ENCODE measurements around the gene ZNF536. TPM values are rescaled to one million over a fixed set of nuclear protein-coding genes. Genes with fewer than 3 reads are reported as not detected.

ZNF536 gene
- total RNA-seq, 1 experiment from 2014 or later = 0.35 TPM

- H3K36me3 Mint-ChIP-seq = no peaks in the 10 kb centered on the region
- H3K4me3 Mint-ChIP-seq = peak overlapping the region; percentile 63
- DNase-seq (ENCODE audit: low spot score) (no peak), ATAC-seq (0 out of 2 replicates have a peak, but pooled peaks have one; percentile 5)
- ChIA-PET POLR2A (no interaction called here), CTCF (interaction anchor here (1.0 kb wide), 1 partner anchor 290 kb away, joined by 3 read pairs; no protein-coding TSS in a partner anchor)
- H3K9me3 Mint-ChIP-seq = no peaks in the 10 kb centered on the region
- TF ChIP-seq SMAD3 (CRISPR knock-in tag; IDR thresholded peaks at IDR 0.05; ENCODE audit: borderline replicate concordance) = 0 out of 2 replicates have a peak, but pooled peaks have one; percentile 40
- 0 out of 2 replicates have a peak, but pooled peaks have one; percentile 63 for TF ChIP-seq ZBTB21 (CRISPR knock-in tag; IDR thresholded peaks at IDR 0.05; ENCODE audit: borderline replicate concordance)
- TF ChIP-seq ZNF512 (CRISPR knock-in tag; IDR thresholded peaks at IDR 0.05; ENCODE audit: borderline replicate concordance) = no peak
- no peak overlapping the region; the same call in 1 of the 2 replicates for H3K27ac Mint-ChIP-seq
- peaks cover 14% of the 10 kb centered on the region for H3K27me3 Mint-ChIP-seq (ENCODE audit: low read depth)
- H3K4me1 Mint-ChIP-seq = peaks cover 37% of the 10 kb centered on the region
These were observed 3.4 kb downstream of the ZNF536 start for GRCh38 chr19:30375553-30376031.

DNA sequence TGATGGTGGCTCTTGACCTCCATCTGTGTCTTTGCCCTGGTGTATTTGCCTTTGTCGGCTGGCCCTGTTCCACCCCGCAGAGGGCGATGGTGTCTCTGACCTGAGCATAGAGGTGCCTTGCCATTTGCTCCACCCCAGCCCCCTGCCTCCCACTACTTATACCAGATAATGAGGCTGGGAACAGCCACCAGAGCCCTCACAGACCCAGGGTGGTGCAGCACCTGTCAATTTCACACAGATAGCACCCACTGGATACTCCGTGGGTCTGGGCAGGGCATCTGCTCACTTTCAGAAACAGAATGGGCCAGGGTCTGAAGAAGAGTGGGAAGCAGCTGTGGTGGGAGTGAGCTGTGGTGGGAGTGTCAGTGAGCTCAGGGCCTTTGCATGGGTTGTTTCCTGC lies 4.1 kb downstream of the ZNF536 start:
- TF ChIP-seq MAX (CRISPR knock-in tag; IDR thresholded peaks at IDR 0.05) (no peak), NFYB (CRISPR knock-in tag; conservative IDR thresholded peaks at IDR 0.05; ENCODE audit: low read depth) (no peak), EMX1 (CRISPR knock-in tag; IDR thresholded peaks at IDR 0.05) (no peak), GABPB1 (CRISPR knock-in tag; IDR thresholded peaks at IDR 0.05) (no peak), TP53 (CRISPR knock-in tag; IDR thresholded peaks at IDR 0.05) (no peak), ZNF423 (CRISPR knock-in tag; IDR thresholded peaks at IDR 0.05) (no peak), KAT7 (CRISPR knock-in tag; IDR thresholded peaks at IDR 0.05; ENCODE audit: borderline replicate concordance) (no peak), JUN (CRISPR knock-in tag; IDR thresholded peaks at IDR 0.05) (no peak), ZNF263 (CRISPR knock-in tag; IDR thresholded peaks at IDR 0.05; ENCODE audit: low read depth) (no peak), MXD4 (CRISPR knock-in tag; IDR thresholded peaks at IDR 0.05; ENCODE audit: borderline replicate concordance) (no peak), ZMAT4 (CRISPR knock-in tag; IDR thresholded peaks at IDR 0.05) (no peak), HMGXB4 (CRISPR knock-in tag; IDR thresholded peaks at IDR 0.05) (no peak), SOX15 (CRISPR knock-in tag; IDR thresholded peaks at IDR 0.05) (no peak)
- TF ChIP-seq, protein P1, sequence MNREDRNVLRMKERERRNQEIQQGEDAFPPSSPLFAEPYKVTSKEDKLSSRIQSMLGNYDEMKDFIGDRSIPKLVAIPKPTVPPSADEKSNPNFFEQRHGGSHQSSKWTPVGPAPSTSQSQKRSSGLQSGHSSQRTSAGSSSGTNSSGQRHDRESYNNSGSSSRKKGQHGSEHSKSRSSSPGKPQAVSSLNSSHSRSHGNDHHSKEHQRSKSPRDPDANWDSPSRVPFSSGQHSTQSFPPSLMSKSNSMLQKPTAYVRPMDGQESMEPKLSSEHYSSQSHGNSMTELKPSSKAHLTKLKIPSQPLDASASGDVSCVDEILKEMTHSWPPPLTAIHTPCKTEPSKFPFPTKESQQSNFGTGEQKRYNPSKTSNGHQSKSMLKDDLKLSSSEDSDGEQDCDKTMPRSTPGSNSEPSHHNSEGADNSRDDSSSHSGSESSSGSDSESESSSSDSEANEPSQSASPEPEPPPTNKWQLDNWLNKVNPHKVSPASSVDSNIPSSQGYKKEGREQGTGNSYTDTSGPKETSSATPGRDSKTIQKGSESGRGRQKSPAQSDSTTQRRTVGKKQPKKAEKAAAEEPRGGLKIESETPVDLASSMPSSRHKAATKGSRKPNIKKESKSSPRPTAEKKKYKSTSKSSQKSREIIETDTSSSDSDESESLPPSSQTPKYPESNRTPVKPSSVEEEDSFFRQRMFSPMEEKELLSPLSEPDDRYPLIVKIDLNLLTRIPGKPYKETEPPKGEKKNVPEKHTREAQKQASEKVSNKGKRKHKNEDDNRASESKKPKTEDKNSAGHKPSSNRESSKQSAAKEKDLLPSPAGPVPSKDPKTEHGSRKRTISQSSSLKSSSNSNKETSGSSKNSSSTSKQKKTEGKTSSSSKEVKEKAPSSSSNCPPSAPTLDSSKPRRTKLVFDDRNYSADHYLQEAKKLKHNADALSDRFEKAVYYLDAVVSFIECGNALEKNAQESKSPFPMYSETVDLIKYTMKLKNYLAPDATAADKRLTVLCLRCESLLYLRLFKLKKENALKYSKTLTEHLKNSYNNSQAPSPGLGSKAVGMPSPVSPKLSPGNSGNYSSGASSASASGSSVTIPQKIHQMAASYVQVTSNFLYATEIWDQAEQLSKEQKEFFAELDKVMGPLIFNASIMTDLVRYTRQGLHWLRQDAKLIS (CRISPR knock-in tag; IDR thresholded peaks at IDR 0.05; ENCODE audit: borderline replicate concordance) = no peak
- CTCF ChIA-PET = no interaction called here
- peak; percentile 38 for DNase-seq (ENCODE audit: low spot score)
- Mint-ChIP-seq H3K27ac (no peak overlapping the region), H3K36me3 (no peaks in the 10 kb centered on the region), H3K4me1 (peaks cover 32% of the 10 kb centered on the region), H3K27me3 (ENCODE audit: low read depth) (peaks cover 14% of the 10 kb centered on the region), H3K4me3 (peak overlapping the region; percentile 63), H3K9me3 (no peaks in the 10 kb centered on the region)
- POLR2A ChIA-PET = interaction anchor here (0.6 kb wide), 1 partner anchor 21 kb away, joined by 3 read pairs; no protein-coding TSS in a partner anchor
- ATAC-seq = peak; percentile 41
